RCC 7860 (cell line): ENCODE results near the gene SERF2.
"Not testable (repeated sequence)": the region's sequence is repeated elsewhere in the genome, so short reads cannot be mapped to it uniquely, and the experiment has no call there.

Experiments
- DNase-seq: peaks from one replicate; pipeline ENCODE4 v3.0.0-alpha.2; 2015; ENCODE audit warnings: low spot score
- FAIRE-seq: peaks from 2 replicates; lab custom pipeline; 2012; peaks lifted over from hg19 to GRCh38; lab: Jason Lieb, UNC

SERF2 gene

GRCh38 chr15:43826508-43827341 is 34.6 kb downstream of the SERF2 start, which contains the start of gene WDR76:
Gene WDR76, plus strand, starts transcription at chr15:43827002. Its CDS starts 31 bp downstream, at chr15:43827033.
- DNase-seq (peak; percentile 74), FAIRE-seq (no peak)

- no peak for FAIRE-seq
- no peak for DNase-seq
These were observed 36.0 kb downstream of the SERF2 start for GRCh38 chr15:43828061-43828657.

- not testable (repeated sequence) for FAIRE-seq, DNase-seq
These were observed 37.9 kb downstream of the SERF2 start for GRCh38 chr15:43829951-43830540.

- not testable (repeated sequence) for DNase-seq, FAIRE-seq
These were observed 38.7 kb downstream of the SERF2 start for GRCh38 chr15:43830691-43831275.

GRCh38 chr15:43831519-43832052 is 39.5 kb downstream of the SERF2 start:
- DNase-seq, FAIRE-seq: not testable (repeated sequence)

GRCh38 chr15:43832485-43832884 is 40.4 kb downstream of the SERF2 start:
- not testable (repeated sequence) for FAIRE-seq, DNase-seq

- no peak for DNase-seq
- FAIRE-seq = no peak
These were observed 53.3 kb downstream of the SERF2 start for GRCh38 chr15:43845421-43845820.
